Measurements from ENCODE around the gene TAGAP.

- TF ChIP-seq CTCF (IDR thresholded peaks at IDR 0.05; ENCODE audit: low read length), result no peak
- no peak for TF ChIP-seq EZH2 (IDR thresholded peaks at IDR 0.05; ENCODE audit: borderline replicate concordance, low read length)
Observed at GRCh38 chr6:159023893-159024292, 20.9 kb downstream of the TAGAP start.

Measured in OCI-LY1 (cell line).